Peyer's patch (tissue), 4 donors: ENCODE results near the gene VIPR1.

ENCODE experiments used
- POLR2A ChIP-seq, 2 donors: fragments of 450-650 bp; IDR thresholded peaks; one replicate each; pipeline ENCODE4 v1.5.1; 2017; ENCODE audit warnings: antibody characterized with exemption in 2 of 2, mild to moderate bottlenecking in 2 of 2, moderate library complexity in 2 of 2
- TF ChIP-seq, protein P1 (sequence below), 6 experiments: fragments of 450-650 bp in 4 of 6; fragments of 200-600 bp in 2 of 6; sonication (generic) in 1 of 6; IDR thresholded peaks; one replicate each; pipeline ENCODE4 v1.5.1; 2017 to 2019; ENCODE audit warnings: antibody characterized with exemption in 6 of 6, mild to moderate bottlenecking in 3 of 6, moderate library complexity in 1 of 6

DNA sequence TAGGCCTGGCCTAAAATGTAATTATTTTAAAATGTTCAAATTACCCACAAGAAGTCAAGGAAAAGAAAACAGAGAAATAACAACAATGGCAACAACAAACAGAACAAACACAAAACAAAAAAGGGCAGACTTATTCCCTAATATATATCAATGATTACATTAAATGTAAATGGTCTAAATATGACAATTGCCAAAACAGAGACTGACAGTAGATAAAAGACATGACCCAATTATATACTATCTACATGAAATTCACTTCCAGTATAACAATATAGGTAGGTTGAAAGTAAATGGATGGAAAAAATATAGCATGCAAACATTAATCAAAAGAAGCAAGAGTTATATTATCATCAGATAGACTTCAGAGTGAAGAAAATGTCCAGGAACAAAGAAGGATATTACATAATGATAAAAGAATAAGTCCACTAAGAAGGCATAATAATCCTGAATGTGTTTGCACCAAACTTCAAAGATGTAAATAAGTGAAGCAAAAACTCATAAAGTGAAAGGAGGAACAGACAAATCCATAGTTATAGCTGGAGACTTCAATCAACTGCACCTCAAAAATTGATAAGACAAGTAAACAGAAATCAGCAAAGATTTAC is 72.8 kb downstream of the VIPR1 start:
- TF ChIP-seq, protein P1, sequence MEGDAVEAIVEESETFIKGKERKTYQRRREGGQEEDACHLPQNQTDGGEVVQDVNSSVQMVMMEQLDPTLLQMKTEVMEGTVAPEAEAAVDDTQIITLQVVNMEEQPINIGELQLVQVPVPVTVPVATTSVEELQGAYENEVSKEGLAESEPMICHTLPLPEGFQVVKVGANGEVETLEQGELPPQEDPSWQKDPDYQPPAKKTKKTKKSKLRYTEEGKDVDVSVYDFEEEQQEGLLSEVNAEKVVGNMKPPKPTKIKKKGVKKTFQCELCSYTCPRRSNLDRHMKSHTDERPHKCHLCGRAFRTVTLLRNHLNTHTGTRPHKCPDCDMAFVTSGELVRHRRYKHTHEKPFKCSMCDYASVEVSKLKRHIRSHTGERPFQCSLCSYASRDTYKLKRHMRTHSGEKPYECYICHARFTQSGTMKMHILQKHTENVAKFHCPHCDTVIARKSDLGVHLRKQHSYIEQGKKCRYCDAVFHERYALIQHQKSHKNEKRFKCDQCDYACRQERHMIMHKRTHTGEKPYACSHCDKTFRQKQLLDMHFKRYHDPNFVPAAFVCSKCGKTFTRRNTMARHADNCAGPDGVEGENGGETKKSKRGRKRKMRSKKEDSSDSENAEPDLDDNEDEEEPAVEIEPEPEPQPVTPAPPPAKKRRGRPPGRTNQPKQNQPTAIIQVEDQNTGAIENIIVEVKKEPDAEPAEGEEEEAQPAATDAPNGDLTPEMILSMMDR (IDR thresholded peaks at IDR 0.05) = no peak
- no peak for TF ChIP-seq POLR2A (IDR thresholded peaks at IDR 0.05)
